ENCODE measurements around the gene TRPM3. TPM values are rescaled to one million over a fixed set of nuclear protein-coding genes. Genes with fewer than 3 reads are reported as not detected.

TRPM3 gene
- total RNA-seq, 2 donors from 2014 or later: 0.02 TPM; not detected in 1

DNA sequence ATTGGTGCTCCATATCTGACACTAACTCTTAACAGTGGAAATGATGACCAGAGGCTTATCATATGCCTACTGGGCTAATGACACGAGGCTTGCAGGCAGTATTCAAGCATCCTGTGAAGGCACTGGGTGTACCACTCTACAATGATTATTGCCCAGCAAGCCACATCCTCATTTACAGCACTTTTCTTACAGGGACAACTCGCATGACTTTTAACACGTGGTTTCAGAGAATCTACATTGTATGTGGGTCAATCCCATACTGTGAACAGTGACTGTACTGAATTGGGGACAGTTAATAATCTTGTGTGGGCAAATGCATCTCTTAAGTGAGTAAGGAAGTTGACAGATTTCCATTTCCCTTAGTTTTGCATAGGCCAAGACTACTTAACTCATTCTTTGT, 260.0 kb downstream of the TRPM3 start:
- H3K27ac Mint-ChIP-seq: no peak overlapping the region
- no peaks in the 10 kb centered on the region for H3K36me3 Mint-ChIP-seq
- DNase-seq (ENCODE audit: low spot score in 2 of 2) (no peak), ATAC-seq (no peak)
- H3K9me3 Mint-ChIP-seq: no peaks in the 10 kb centered on the region

DNA sequence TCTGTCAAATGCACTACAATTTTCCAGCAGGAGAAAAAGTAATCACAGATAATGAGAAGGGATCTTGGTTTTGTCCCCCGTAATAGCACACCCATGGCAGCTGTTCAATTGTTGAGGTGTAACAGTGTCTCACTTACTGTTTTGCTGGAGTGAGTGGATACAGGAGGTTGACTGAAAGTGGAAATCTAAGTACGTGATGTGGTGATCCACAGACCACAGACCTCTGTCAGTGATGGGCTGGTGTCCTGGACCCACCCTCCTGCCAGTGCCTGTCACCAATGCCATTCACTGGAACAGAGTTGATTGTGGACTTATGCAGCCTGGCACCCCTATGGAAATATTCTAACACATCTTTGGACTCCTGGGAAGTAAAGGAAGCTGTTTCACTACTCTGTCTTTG, 261.7 kb downstream of the TRPM3 start:
- no peaks in the 10 kb centered on the region for H3K9me3 Mint-ChIP-seq
- H3K27ac Mint-ChIP-seq: no peak overlapping the region
- DNase-seq (ENCODE audit: low spot score in 2 of 2) (no peak), ATAC-seq (no peak)
- no peaks in the 10 kb centered on the region for H3K36me3 Mint-ChIP-seq

DNA sequence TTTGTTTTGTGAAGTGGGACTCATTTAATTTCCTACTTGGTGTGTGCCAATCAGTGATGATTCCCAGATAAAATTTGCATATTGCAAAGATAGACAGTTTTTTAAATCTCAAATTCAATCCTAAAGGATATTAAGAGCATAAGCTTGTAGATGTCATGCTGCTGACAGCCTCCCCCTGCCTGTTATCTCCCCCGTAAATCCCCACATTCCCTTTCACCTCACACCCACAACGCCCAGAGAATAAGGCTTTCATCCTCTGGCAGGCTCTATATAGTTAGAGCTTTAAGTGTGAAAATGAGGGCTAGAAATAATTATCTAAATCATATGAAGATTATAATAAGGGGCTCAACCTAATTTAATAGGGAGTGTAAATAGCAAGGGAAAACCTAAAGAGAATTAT, 265.0 kb downstream of the TRPM3 start:
- no peaks in the 10 kb centered on the region for H3K9me3 Mint-ChIP-seq
- DNase-seq (ENCODE audit: low spot score in 2 of 2) (no peak), ATAC-seq (no peak)

GRCh38 chr9:70852711-70853240, 268.6 kb downstream of the TRPM3 start:
- H3K9me3 Mint-ChIP-seq: no peaks in the 10 kb centered on the region
- no peak for ATAC-seq
- no peaks in the 10 kb centered on the region for H3K36me3 Mint-ChIP-seq
- no peak for DNase-seq (ENCODE audit: low spot score in 2 of 2)
- no peak overlapping the region for H3K27ac Mint-ChIP-seq

More for the DNA sequence above, 265.0 kb downstream of the TRPM3 start:
- H3K27ac Mint-ChIP-seq: no peak overlapping the region
- H3K36me3 Mint-ChIP-seq: no peaks in the 10 kb centered on the region

DNA sequence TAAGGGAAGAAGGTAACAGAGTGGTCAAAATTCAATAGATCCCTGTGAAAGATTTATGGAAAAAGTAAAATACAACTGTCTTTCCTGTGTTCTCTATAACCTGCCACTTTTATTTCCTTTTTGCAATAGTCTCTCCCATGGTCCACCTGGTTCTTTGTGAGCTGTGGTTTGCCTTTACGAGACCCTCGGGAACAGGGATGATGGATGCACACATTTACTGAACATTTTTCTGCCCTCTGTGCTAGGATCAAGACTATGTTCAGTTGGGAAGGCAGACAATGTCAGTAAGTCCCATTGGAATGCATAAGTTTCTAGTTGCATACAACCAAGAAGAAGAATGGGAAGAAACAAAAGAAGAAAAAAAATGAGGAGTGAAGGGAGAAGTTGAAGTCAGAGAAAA, 281.2 kb downstream of the TRPM3 start:
- Mint-ChIP-seq H3K36me3 (no peaks in the 10 kb centered on the region), H3K27ac (no peak overlapping the region)
- no peak for ATAC-seq

GRCh38 chr9:70835323-70835722, 286.1 kb downstream of the TRPM3 start:
- Mint-ChIP-seq H3K36me3 (no peaks in the 10 kb centered on the region), H3K27ac (no peak overlapping the region), H3K9me3 (no peaks in the 10 kb centered on the region)
- DNase-seq (ENCODE audit: low spot score in 2 of 2) (no peak), ATAC-seq (no peak)

More for the DNA sequence above, 281.2 kb downstream of the TRPM3 start:
- H3K9me3 Mint-ChIP-seq: no peaks in the 10 kb centered on the region
- no peak for DNase-seq (ENCODE audit: low spot score in 2 of 2)

DNA sequence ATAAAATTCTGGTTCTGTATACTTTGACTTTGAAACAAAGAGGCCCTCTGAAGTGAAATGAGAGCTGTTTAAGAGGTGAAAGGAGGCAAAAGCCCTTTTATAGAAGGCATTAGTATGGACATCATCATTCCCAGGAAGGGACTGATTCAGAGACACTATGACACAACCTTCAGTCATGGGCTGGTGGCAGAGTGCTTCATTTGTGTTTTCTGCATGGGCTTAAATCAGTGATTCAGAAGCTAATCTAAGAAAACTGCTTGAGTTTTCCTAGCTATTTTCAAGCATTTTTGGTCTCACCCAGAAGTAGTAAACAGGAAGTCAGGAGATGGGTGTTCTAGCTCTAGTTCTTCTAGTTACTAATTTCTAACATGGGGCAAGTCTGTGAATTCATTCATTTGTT, 288.9 kb downstream of the TRPM3 start:
- H3K9me3 Mint-ChIP-seq: no peaks in the 10 kb centered on the region
- DNase-seq (ENCODE audit: low spot score in 2 of 2) (no peak), ATAC-seq (no peak)
- no peaks in the 10 kb centered on the region for H3K36me3 Mint-ChIP-seq
- H3K27ac Mint-ChIP-seq: no peak overlapping the region

GRCh38 chr9:70830618-70831017, 290.8 kb downstream of the TRPM3 start:
- Mint-ChIP-seq H3K27ac (no peak overlapping the region), H3K36me3 (no peaks in the 10 kb centered on the region), H3K9me3 (no peaks in the 10 kb centered on the region)
- ATAC-seq (no peak), DNase-seq (ENCODE audit: low spot score in 2 of 2) (no peak)

GRCh38 chr9:70829591-70830265, 291.7 kb downstream of the TRPM3 start:
- H3K9me3 Mint-ChIP-seq: no peaks in the 10 kb centered on the region
- H3K27ac Mint-ChIP-seq: no peak overlapping the region
- no peak for ATAC-seq
- no peak for DNase-seq (ENCODE audit: low spot score in 2 of 2)
- H3K36me3 Mint-ChIP-seq: no peaks in the 10 kb centered on the region

DNA sequence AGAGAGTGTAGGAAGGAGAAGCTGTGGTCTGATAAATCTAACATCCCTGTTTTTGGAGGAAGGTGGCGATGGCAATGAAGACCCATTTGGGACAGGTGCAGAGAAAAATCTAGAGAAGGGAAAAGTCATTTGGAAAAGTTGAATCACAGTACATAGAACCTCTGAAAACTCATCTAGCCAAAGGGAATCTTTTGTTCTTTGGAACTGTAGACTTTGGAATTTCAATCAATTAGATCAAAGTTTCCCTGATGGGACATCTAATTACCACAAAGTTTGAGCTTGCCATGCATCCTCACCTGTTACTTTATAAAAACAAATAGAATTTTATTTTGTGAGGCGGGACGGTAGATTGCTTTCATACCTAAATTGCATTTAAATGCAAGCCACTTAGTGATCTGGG, 294.9 kb downstream of the TRPM3 start:
- Mint-ChIP-seq H3K27ac (no peak overlapping the region), H3K9me3 (no peaks in the 10 kb centered on the region), H3K36me3 (no peaks in the 10 kb centered on the region)
- ATAC-seq: no peak
- DNase-seq (ENCODE audit: low spot score in 2 of 2): no peak

DNA sequence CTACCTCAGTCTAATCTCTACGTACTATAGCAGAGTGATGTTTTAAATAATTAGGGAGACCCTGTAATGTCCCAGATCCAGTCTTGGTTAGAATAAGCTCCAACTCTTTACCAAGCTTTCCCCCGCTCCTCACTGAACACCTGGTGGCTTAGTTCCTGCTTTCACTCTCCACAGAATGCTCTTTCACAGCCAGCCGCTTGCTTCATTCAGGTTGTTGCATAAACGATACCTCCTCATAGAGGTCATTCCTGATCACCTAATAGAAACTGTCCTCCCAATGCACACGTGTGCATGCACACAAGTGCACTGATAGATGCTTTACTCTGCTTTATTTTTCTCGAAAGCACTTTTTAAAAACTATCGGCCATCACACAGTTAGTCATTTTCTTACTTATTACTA, 298.1 kb downstream of the TRPM3 start:
- Mint-ChIP-seq H3K27ac (no peak overlapping the region), H3K9me3 (no peaks in the 10 kb centered on the region), H3K36me3 (no peaks in the 10 kb centered on the region)
- DNase-seq (ENCODE audit: low spot score in 2 of 2) (no peak), ATAC-seq (no peak)

DNA sequence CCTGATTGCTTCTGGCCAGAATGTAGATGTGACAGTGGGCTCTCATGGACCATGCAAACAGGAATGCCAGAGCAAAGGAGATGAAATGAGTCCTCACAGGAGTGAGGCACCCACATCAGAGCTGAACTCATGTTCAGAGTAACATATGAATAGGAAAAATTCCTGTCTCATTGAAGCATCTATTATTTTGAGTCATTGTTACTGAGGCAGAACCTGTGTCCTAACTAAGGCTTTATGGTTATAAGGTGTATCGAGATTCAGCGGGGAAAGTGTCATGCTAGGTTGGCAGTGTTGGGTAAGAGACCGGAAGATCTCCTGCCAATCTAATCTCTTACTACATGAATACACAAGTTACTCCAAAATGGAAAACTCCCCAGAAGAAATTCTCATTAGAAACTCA, 304.1 kb downstream of the TRPM3 start:
- no peak for DNase-seq (ENCODE audit: low spot score in 2 of 2)
- peaks cover 0 to 5% of the 10 kb centered on the region in 2 donors for H3K9me3 Mint-ChIP-seq
- no peak for ATAC-seq
- H3K36me3 Mint-ChIP-seq: no peaks in the 10 kb centered on the region
- H3K27ac Mint-ChIP-seq: no peak overlapping the region

DNA sequence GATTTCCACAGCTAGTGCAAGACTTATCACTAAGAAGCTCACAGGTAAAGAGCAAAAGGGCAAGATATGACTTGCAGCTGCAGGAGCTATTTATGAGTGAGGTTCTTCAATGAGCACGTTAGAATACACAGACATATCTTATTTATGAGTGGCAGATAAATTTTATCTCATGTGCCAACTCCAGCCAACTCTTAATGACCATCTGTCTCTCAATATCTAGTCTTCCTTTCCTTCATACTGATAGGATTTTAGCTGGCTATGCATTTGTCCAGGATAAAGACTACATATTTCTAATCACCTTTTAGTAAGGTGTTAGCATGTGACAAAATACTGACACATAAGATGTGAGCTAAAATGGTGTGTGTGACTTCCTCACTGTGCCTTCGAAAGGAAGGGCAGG, 304.5 kb downstream of the TRPM3 start:
- DNase-seq (ENCODE audit: low spot score in 2 of 2) (no peak), ATAC-seq (no peak)
- H3K9me3 Mint-ChIP-seq: peaks cover 0 to 5% of the 10 kb centered on the region in 2 donors
- H3K27ac Mint-ChIP-seq: no peak overlapping the region
- H3K36me3 Mint-ChIP-seq: no peaks in the 10 kb centered on the region

DNA sequence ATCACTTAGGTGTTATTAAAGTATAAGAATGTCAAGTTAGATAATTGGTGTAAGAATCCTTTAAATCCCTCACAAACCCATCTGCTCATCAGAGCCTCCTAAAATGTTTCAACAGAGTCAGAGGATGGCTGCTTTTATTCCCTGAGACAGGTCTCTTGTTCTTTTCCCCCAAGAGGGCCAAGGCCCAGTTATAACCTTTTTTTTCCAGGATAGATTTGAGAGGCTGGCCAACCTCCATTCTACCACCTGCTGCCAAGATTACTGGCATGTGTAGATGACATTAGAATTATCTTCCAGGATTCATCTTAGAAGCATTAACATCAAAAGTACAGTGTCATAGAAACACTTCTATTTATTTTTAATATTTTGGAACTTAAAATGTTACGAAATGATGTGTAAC, 305.1 kb downstream of the TRPM3 start:
- no peak for DNase-seq (ENCODE audit: low spot score in 2 of 2)
- ATAC-seq: no peak
- Mint-ChIP-seq H3K36me3 (no peaks in the 10 kb centered on the region), H3K27ac (no peak overlapping the region), H3K9me3 (peaks cover 0 to 5% of the 10 kb centered on the region in 2 donors)

- ATAC-seq: no peak
Observed at GRCh38 chr9:70814597-70814996, 306.8 kb downstream of the TRPM3 start.

DNA sequence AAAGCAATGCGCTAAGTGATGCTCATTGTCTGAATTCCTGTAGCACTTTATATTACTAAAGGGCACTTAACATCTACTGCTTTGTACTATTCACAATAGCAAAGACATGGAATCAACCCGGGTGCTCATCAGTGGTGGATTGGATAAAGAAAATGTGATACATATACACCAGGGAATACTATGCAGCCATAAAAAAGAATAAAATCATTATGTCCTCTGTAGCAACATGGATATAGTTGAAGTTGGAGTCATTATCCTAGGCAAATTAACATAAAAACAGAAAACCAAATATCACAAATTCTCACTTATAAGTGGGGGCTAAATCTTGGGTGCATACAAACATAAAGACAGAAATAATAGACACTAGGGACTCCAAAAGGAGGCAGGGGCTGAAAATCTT, 308.3 kb downstream of the TRPM3 start:
- ATAC-seq: no peak
- Mint-ChIP-seq H3K27ac (no peak overlapping the region), H3K36me3 (no peaks in the 10 kb centered on the region), H3K9me3 (peaks cover 0 to 5% of the 10 kb centered on the region in 2 donors)
- DNase-seq (ENCODE audit: low spot score in 2 of 2): no peak

More at GRCh38 chr9:70814597-70814996, 306.8 kb downstream of the TRPM3 start:
- H3K27ac Mint-ChIP-seq: no peak overlapping the region
- H3K9me3 Mint-ChIP-seq: peaks cover 0 to 5% of the 10 kb centered on the region in 2 donors
- no peak for DNase-seq (ENCODE audit: low spot score in 2 of 2)
- no peaks in the 10 kb centered on the region for H3K36me3 Mint-ChIP-seq

- Mint-ChIP-seq H3K27ac (no peak overlapping the region), H3K36me3 (no peaks in the 10 kb centered on the region), H3K9me3 (peaks cover 0 to 5% of the 10 kb centered on the region in 2 donors)
- DNase-seq (ENCODE audit: low spot score in 2 of 2) (no peak), ATAC-seq (no peak)
Observed at GRCh38 chr9:70811638-70812037, 309.8 kb downstream of the TRPM3 start.

- H3K9me3 Mint-ChIP-seq: no peaks in the 10 kb centered on the region
- DNase-seq (ENCODE audit: low spot score in 2 of 2) (no peak), ATAC-seq (no peak)
- no peaks in the 10 kb centered on the region for H3K36me3 Mint-ChIP-seq
- H3K27ac Mint-ChIP-seq: no peak overlapping the region
Observed at GRCh38 chr9:70806875-70807274, 314.5 kb downstream of the TRPM3 start.

All from activated naive CD4-positive, alpha-beta T cell treated with anti-CD3 and anti-CD28 coated beads, Interleukin-2, amount 50 U/mL, for 72 hours (primary cell).